Activated T-cell treated with anti-CD3 and anti-CD28 coated beads, Interleukin-2, amount 50 U/mL, for 1 hour (primary cell): ENCODE results near the gene EDDM13.
"Not testable (repeated sequence)": the region's sequence is repeated elsewhere in the genome, so short reads cannot be mapped to it uniquely, and the experiment has no call there.

Experiments used
- DNase-seq: peaks from one replicate; pipeline ENCODE4 v3.0.0-alpha.2; 2020

Gene EDDM13

GRCh38 chr19:56321989-56322440 is 49.5 kb downstream of the EDDM13 start:
- no peak for DNase-seq

- DNase-seq = no peak
Measured at GRCh38 chr19:56324436-56324835, 51.9 kb downstream of the EDDM13 start.

GRCh38 chr19:56332695-56333094 is 60.1 kb downstream of the EDDM13 start:
- DNase-seq = no peak

- DNase-seq = no peak
Measured at GRCh38 chr19:56333506-56333905, 61.0 kb downstream of the EDDM13 start.

- not testable (repeated sequence) for DNase-seq
Measured at GRCh38 chr19:56335371-56335770, 62.8 kb downstream of the EDDM13 start.

GRCh38 chr19:56337077-56337476 is 64.5 kb downstream of the EDDM13 start:
- not testable (repeated sequence) for DNase-seq

GRCh38 chr19:56339031-56339430 is 66.5 kb downstream of the EDDM13 start:
- DNase-seq = not testable (repeated sequence)

GRCh38 chr19:56341948-56342347 is 69.4 kb downstream of the EDDM13 start:
- DNase-seq = no peak

GRCh38 chr19:56347163-56347778 is 74.7 kb downstream of the EDDM13 start:
- DNase-seq = no peak

- DNase-seq = no peak
Measured at GRCh38 chr19:56348289-56348877, 75.8 kb downstream of the EDDM13 start.

GRCh38 chr19:56350416-56351045 is 78.0 kb downstream of the EDDM13 start:
- DNase-seq = peak; percentile 20

- no peak for DNase-seq
Measured at GRCh38 chr19:56351208-56351607, 78.7 kb downstream of the EDDM13 start.

- no peak for DNase-seq
Measured at GRCh38 chr19:56355517-56355916, 83.0 kb downstream of the EDDM13 start.

GRCh38 chr19:56356944-56357343 is 84.4 kb downstream of the EDDM13 start:
- DNase-seq = no peak
